Activated CD4-positive, CD25-positive, alpha-beta regulatory T cell treated with anti-CD3 and anti-CD28 coated beads, Interleukin-2, amount 50 U/mL, for 72 hours (primary cell): Measurements from ENCODE around the gene CCDC134.

Experiments used
- DNase-seq: peaks from one replicate; pipeline ENCODE4 v3.0.0; 2021

Gene CCDC134

GRCh38 chr22:41793871-41794270, 6.6 kb upstream of the CCDC134 start:
- no peak for DNase-seq

DNA sequence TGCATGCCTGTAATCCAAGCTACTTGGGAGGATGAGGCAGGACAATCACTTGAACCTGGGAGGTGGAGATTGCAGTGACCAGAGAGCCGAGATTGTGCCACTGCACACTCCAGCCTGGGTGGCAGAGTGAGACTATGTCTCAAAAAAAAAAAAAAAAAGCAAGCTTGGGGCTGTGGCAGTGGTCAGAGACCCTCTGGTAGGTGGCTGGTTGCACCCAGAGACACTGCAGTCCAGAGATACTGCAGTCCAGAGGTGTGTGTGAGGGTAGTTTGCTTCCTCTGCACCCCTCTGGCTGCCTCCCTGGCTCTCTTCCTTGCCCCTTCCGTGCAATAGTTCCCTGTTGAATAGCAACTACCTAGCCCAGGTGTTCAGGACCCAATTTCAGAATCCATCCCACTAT, 1.7 kb upstream of the CCDC134 start:
- DNase-seq = no peak

GRCh38 chr22:41799486-41800347, 762 bp upstream of the CCDC134 start:
- DNase-seq = peak; percentile 55

DNA sequence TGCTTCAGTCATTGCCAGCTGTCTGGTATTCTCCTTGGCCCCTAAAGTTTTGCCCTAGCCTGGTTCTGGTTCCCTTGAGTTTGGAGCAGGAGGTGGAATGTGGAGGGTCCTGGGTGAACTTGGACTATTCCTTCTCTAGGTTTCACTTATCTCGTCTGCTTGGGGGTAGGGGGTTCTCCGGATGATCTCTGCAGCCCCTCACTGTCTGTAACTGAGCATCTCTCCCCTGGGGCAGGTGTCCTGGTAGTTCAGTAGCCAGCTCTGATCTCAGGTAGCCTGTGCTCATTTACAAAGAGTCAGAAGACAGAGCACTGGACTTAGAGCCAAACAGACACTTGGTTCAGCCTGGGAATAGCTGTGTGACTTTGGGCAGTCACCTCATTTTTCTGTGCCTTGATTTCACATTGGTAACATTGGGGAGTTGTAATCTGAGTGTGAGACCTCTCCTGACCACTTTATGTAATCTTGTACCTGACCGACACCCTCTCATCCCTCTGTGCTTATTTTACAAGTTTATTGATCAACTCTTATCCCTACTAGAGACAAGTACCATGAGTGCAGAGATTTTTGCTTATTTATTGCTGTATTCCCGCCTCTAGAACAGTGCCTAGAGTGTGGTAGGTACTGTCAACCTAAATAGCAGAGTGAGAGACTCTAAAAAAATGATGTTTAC, 804 bp downstream of the CCDC134 start:
- no peak for DNase-seq

DNA sequence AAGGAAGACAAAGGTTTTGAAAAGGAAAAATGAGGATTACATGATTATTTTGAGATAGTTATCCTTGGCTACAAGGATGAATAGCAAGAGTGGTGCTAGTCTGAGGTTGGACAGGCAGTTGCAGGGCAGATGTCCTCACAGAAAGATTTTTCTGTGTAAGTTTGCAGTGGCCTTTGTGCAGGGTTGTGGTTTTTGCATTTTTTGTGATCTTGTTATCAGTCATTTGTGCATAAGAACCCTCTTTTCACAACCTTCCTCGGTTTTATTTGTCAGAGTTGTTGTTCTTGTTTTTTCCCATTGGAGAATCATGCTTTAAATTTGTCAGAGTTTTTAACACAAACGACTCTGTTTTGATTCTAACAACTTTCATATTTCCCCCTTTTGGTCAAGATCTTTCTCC, 1.4 kb downstream of the CCDC134 start:
- DNase-seq = no peak

DNA sequence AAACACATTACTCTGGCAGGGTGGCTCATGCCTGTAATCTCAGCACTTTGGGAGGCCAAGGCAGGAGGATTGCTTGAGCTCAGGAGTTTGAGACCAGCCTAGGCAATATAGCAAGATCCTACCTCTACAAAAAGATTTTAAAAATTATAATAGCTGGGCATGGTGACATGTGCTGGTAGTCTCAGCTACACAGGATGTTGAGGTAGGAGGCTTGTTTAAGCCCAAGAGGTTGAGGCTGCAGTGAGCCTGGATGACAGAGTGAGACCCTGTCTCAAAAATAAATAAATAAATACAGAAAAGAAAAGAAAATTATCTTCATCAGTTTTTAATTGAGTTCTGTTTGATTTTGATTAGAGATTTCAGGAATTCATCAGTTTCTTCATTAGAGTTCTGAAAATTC, 5.2 kb downstream of the CCDC134 start:
- no peak for DNase-seq

GRCh38 chr22:41808400-41808799, 7.9 kb downstream of the CCDC134 start:
- DNase-seq = no peak

DNA sequence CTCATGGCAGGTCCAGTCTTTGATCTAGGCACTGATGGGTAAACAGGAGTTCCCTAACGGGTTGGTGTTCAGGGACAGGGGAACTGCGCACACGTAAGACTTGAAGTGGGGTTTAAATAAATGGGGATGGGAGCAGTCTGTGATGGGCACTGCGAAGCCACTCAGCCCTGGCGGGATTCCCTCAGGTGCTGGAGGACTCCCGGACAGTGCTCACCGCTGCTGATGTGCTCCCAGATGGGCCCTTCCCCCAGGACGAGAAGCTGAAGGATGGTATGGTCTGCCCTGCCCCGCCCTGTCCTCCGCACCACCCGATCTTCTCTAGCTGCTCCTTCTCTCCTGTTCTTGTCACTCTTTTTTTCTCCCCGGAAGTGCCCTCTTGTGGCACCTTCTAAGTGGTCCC, 9.5 kb downstream of the CCDC134 start:
- DNase-seq = no peak

DNA sequence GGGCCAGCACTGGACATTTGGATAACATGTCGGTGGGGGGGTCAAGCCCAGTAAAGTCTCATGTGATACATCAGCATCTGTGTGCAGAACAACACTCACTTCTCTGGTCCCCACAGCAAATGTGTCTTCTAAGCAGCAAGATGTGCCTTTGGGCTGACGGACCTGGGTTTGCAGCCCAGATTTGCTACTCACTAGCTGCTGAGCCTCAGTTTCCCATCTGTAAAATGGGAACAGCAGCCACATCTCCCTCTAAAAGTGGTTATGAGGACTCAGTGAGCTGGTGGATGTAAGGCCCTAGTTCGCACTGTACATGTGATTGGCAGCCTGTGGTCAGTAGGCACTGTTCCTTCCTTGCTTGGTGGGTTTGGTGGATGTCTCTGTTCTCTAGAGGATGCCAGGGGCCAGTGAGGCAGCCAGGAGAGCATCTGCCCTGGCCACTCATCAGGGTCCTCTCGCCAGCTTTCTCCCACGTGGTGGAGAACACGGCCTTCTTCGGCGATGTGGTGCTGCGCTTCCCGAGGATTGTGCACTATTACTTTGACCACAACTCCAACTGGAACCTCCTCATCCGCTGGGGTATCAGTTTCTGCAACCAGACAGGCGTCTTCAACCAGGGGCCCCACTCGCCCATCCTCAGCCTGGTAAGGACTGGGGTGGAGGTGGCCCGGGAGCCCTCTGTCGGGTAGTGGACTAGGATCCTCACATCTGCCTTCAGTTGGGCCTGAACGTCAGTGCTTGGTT, 12.5 kb downstream of the CCDC134 start:
- DNase-seq = no peak

DNA sequence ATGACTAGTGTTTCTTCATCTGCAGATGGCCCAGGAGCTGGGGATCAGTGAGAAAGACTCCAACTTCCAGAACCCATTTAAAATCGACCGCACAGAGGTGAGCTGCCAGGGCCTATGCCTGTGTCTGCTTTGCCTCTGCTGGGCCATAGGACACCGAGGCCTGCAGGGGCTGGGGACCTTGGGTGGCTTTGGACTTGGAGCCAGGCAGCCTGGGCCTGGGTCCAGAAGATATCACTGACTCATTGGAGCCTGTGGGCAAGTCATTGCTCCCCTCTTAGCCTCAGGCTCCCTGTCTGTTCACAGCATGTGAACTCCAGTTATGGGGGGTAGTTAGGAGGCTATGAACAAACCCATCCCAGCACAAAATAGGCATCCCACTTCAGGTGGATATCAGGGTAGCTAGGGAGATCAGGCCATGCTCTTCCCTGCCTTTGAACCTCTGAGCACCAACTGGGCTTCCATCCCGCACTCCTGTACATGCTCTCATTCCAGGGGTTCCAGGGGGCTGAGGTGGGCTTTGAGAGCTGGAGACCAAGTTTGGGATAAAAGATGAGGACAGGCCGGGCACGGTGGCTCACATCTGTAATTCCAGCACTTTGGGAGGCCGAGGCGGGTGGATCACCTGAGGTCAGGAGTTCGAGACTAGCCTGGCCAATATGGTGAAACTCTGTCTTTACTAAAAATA, 13.4 kb downstream of the CCDC134 start:
- no peak for DNase-seq

GRCh38 chr22:41815716-41816115, 15.2 kb downstream of the CCDC134 start:
- DNase-seq = no peak

GRCh38 chr22:41816241-41816640, 15.8 kb downstream of the CCDC134 start:
- no peak for DNase-seq

- no peak for DNase-seq
Observed at GRCh38 chr22:41816871-41817270, 16.4 kb downstream of the CCDC134 start.

DNA sequence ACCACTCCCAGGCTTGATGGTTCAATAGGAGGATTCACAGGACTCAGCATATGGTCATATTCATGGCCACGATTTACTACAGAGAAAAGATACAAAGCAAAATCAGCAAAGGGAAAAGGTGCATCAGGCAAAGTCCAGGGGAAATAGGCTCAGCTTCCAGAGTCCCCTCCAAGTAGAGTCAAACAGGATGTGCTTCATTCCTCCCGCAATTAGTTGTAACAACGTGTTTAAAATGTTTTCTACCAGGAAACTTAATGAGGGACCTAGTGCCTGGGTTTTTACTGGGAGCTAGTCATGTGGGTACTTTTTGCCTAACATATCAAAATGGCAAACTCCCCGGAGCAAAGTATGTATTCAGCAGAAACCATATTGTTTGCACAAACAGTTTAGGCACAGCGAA, 17.5 kb downstream of the CCDC134 start:
- no peak for DNase-seq

DNA sequence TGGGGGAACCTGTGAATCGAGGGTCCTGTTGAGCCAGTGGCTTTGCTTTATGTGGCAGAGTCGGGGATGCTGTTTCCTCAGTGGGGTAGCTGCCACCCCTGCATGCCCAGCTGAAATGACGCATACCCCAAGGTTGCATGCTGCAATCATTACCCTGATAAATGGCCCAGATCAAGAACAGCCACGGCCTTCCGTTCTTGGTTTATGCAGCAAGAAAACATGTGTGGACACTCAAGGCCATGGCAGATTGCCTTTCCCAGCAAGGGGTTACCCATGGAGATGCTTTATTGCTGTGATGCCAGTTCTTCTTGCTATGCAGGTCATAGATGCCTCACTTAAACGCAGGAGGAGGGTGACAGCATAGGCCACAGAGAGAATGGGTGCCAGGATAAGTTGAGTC, 18.1 kb downstream of the CCDC134 start:
- DNase-seq = no peak

- no peak for DNase-seq
Observed at GRCh38 chr22:41819257-41819656, 18.8 kb downstream of the CCDC134 start.

- DNase-seq = no peak
Observed at GRCh38 chr22:41820447-41820846, 20.0 kb downstream of the CCDC134 start.

GRCh38 chr22:41821471-41822316, 21.2 kb downstream of the CCDC134 start:
- DNase-seq = no peak

DNA sequence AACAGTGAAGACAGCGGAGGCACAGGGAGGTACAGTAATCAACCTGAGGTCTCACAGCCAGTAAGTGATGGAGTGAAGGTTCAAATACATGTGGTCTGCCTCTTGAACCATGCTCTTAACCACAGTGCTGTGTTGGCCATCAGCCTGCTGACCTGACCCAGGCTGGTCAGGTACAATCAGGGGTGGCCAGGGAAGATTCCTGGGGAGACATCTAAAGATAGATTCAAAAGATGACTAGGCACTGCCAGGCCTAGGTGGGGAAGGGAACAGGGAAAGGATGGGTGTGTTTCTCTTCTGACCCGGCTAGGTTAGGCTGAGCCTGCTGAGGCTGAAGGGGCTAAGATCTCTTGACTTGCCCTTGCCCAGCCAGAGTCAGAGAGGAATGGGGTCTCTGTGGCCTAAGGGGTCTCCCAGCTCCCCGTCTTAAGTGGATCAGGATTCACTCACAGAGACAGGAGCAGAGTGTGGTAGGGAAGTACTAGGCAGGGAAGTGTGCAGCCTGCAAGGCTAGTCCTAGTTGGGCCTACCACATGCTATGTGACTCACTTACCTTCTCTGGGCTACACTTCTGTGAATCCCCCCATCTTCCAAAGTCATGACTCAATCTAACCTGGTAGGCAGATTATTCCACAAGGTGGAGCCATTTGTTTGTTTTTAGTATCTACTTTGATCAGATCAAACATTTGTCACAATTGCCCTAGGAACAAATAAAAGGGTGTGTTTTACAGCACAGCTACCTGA, 22.0 kb downstream of the CCDC134 start:
- DNase-seq = no peak

- DNase-seq = no peak
Observed at GRCh38 chr22:41823797-41824196, 23.3 kb downstream of the CCDC134 start.

- DNase-seq = no peak
Observed at GRCh38 chr22:41825376-41825775, 24.9 kb downstream of the CCDC134 start.
